ENCODE data around the gene TBC1D14.

GRCh38 chr4:6965329-6965728 is 55.7 kb downstream of the TBC1D14 start:
- TF ChIP-seq YY1 (IDR thresholded peaks at IDR 0.05; ENCODE audit: low read depth) (no peak), GABPA (IDR thresholded peaks at IDR 0.05; ENCODE audit: low read depth) (no peak), POLR2AphosphoS5 (IDR thresholded peaks at IDR 0.05; ENCODE audit: low read depth, low read length) (no peak), SMC3 (IDR thresholded peaks at IDR 0.05; ENCODE audit: low read depth, low read length) (no peak), EP300 (IDR thresholded peaks at IDR 0.05; ENCODE audit: borderline replicate concordance in 1 of 2, low read depth in 1 of 2, low read length in 1 of 2) (no peak), CTCF (IDR thresholded peaks at IDR 0.05) (no peak), JUND (IDR thresholded peaks at IDR 0.05) (no peak), TAF1 (IDR thresholded peaks at IDR 0.05; ENCODE audit: borderline replicate concordance, low read depth, low read length) (no peak), RFX5 (IDR thresholded peaks at IDR 0.05; ENCODE audit: low read length) (no peak), SIN3A (IDR thresholded peaks at IDR 0.05; ENCODE audit: borderline replicate concordance, low read depth, low read length) (no peak)
- TF ChIP-seq, protein P1, sequence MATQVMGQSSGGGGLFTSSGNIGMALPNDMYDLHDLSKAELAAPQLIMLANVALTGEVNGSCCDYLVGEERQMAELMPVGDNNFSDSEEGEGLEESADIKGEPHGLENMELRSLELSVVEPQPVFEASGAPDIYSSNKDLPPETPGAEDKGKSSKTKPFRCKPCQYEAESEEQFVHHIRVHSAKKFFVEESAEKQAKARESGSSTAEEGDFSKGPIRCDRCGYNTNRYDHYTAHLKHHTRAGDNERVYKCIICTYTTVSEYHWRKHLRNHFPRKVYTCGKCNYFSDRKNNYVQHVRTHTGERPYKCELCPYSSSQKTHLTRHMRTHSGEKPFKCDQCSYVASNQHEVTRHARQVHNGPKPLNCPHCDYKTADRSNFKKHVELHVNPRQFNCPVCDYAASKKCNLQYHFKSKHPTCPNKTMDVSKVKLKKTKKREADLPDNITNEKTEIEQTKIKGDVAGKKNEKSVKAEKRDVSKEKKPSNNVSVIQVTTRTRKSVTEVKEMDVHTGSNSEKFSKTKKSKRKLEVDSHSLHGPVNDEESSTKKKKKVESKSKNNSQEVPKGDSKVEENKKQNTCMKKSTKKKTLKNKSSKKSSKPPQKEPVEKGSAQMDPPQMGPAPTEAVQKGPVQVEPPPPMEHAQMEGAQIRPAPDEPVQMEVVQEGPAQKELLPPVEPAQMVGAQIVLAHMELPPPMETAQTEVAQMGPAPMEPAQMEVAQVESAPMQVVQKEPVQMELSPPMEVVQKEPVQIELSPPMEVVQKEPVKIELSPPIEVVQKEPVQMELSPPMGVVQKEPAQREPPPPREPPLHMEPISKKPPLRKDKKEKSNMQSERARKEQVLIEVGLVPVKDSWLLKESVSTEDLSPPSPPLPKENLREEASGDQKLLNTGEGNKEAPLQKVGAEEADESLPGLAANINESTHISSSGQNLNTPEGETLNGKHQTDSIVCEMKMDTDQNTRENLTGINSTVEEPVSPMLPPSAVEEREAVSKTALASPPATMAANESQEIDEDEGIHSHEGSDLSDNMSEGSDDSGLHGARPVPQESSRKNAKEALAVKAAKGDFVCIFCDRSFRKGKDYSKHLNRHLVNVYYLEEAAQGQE (IDR thresholded peaks at IDR 0.05; ENCODE audit: low read depth, low read length): no peak
- TF ChIP-seq, protein P2, sequence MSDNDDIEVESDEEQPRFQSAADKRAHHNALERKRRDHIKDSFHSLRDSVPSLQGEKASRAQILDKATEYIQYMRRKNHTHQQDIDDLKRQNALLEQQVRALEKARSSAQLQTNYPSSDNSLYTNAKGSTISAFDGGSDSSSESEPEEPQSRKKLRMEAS (IDR thresholded peaks at IDR 0.05; ENCODE audit: low read depth): no peak
